HepG2 (cell line): ENCODE results near the gene PIP4K2C. TPM values are rescaled to one million over a fixed set of nuclear protein-coding genes. Genes with fewer than 3 reads are reported as not detected.

Source experiments
- EEA1 ChIP-seq: sonication (generic); formaldehyde crosslinking; IDR thresholded peaks from 2 replicates; pipeline ENCODE4 v1.5.1; 2020; ENCODE audit warnings: mild to moderate bottlenecking, missing genetic modification reagents, borderline replicate concordance
- EHMT2 ChIP-seq: fragments of 200-600 bp; sonication (generic); IDR thresholded peaks from 2 replicates; pipeline ENCODE4 v1.7.0; 2017; ENCODE audit warnings: antibody characterized with exemption, low read depth, low read length, borderline replicate concordance
- GPN1 ChIP-seq: sonication (generic); formaldehyde crosslinking; IDR thresholded peaks from 2 replicates; pipeline ENCODE4 v1.5.1; 2020; ENCODE audit warnings: missing genetic modification reagents, borderline replicate concordance
- KDM5A ChIP-seq: fragments of 200-600 bp; sonication (generic); IDR thresholded peaks from 2 replicates; pipeline ENCODE4 v1.7.0; 2018; ENCODE audit warnings: antibody characterized with exemption, mild to moderate bottlenecking, low read length, borderline replicate concordance
- KDM5B ChIP-seq: sonication (generic); formaldehyde crosslinking; IDR thresholded peaks from 2 replicates; pipeline ENCODE4 v1.4.0; 2020; ENCODE audit warnings: missing genetic modification reagents, mild to moderate bottlenecking, borderline replicate concordance
- KLF12 ChIP-seq: sonication (generic); formaldehyde crosslinking; IDR thresholded peaks from 2 replicates; pipeline ENCODE4 v1.4.0; 2020; ENCODE audit warnings: missing genetic modification reagents, borderline replicate concordance
- NBN ChIP-seq: fragments of 450-650 bp; conservative IDR thresholded peaks from 2 replicates; pipeline ENCODE4 v1.6.1; 2017
- NR2F1 ChIP-seq, 2 experiments: fragments of 450-650 bp in 1 of 2; formaldehyde crosslinking in 1 of 2; IDR thresholded peaks; 2 replicates each; pipeline versions ENCODE4 v1.5.0 to v1.6.1; 2016 to 2020; ENCODE audit warnings: mild to moderate bottlenecking in 1 of 2, missing compliant biosample characterization in 1 of 2, missing genetic modification reagents in 1 of 2, moderate library complexity in 1 of 2
- NR2F2 ChIP-seq: IDR thresholded peaks from 2 replicates; pipeline ENCODE4 v1.6.1; 2012; ENCODE audit warnings: low read depth, inconsistent platforms, borderline replicate concordance
- SAP130 ChIP-seq: IDR thresholded peaks from 2 replicates; pipeline ENCODE4 v1.6.1; 2016; ENCODE audit warnings: low read depth
- SIN3A ChIP-seq: IDR thresholded peaks from 2 replicates; pipeline ENCODE4 v1.6.1; 2011; ENCODE audit warnings: low read depth, mild to moderate bottlenecking, control low read depth, low read length, borderline replicate concordance
- SP140L ChIP-seq: sonication (generic); formaldehyde crosslinking; IDR thresholded peaks from 2 replicates; pipeline ENCODE4 v1.4.0; 2020; ENCODE audit warnings: missing genetic modification reagents, borderline replicate concordance
- TCF7L2 ChIP-seq: IDR thresholded peaks from 2 replicates; pipeline ENCODE4 v1.6.1; 2011; ENCODE audit warnings: mild to moderate bottlenecking, low read depth, low read length, moderate library complexity
- TFDP1 ChIP-seq: IDR thresholded peaks from 2 replicates; pipeline ENCODE4 v1.6.1; 2016; ENCODE audit warnings: missing compliant biosample characterization, missing genetic modification reagents, borderline replicate concordance
- ZFP36L1 ChIP-seq: sonication (generic); formaldehyde crosslinking; IDR thresholded peaks from 2 replicates; pipeline ENCODE4 v1.8.0; 2022; ENCODE audit warnings: mild to moderate bottlenecking, missing genetic modification reagents, moderate library complexity
- ZNF777 ChIP-seq: sonication (generic); formaldehyde crosslinking; IDR thresholded peaks from 2 replicates; pipeline ENCODE4 v1.4.0; 2020; ENCODE audit warnings: missing genetic modification reagents
- ZNF790 ChIP-seq: sonication (generic); formaldehyde crosslinking; IDR thresholded peaks from 2 replicates; pipeline ENCODE4 v1.8.0; 2022; ENCODE audit warnings: missing genetic modification reagents, mild to moderate bottlenecking, borderline replicate concordance
- polyA plus RNA-seq, 8 experiments: library from polyadenylated mRNA; depleted of rRNA in 3 of 8; stranded (reverse) in 7 of 8; unstranded in 1 of 8; fragments of >200 nt; fragmentation: Illumina TruSeq in 4 of 8; extraction: Trizol in 4 of 8; gene quantifications; 2 replicates each; pipeline versions ENCODE4 v1.2.1 to v1.2.3, GENCODE V29; 2011 to 2016; ENCODE audit warnings: low read depth in 4 of 8, missing spikeins in 1 of 8, mixed read lengths in 1 of 8; ENCODE audit not compliant: insufficient read depth in 1 of 8
- total RNA-seq, 5 experiments: library from RNA; depleted of rRNA; stranded (reverse); fragments of >200 nt; fragmentation: Illumina TruSeq; extraction: Trizol; gene quantifications; 2 replicates each; pipeline ENCODE4 v1.2.3, GENCODE V29; 2016; ENCODE audit warnings: low read depth in 1 of 5
- TF ChIP-seq, protein P1 (sequence below): sonication (generic); formaldehyde crosslinking; conservative IDR thresholded peaks from 2 replicates; pipeline ENCODE4 v1.8.0; 2022; ENCODE audit warnings: low read depth, missing genetic modification reagents
- TF ChIP-seq, protein P2 (sequence below): sonication (generic); formaldehyde crosslinking; IDR thresholded peaks from 2 replicates; pipeline ENCODE4 v1.5.1; 2020; ENCODE audit warnings: mild to moderate bottlenecking, missing genetic modification reagents, moderate library complexity
- TF ChIP-seq, protein P3 (sequence below): sonication (generic); formaldehyde crosslinking; IDR thresholded peaks from 2 replicates; pipeline ENCODE4 v1.4.0; 2020; ENCODE audit warnings: missing genetic modification reagents, mild to moderate bottlenecking, borderline replicate concordance
- TF ChIP-seq, protein P4 (sequence below): IDR thresholded peaks from 2 replicates; pipeline ENCODE4 v1.6.1; 2012; ENCODE audit warnings: inconsistent platforms

PIP4K2C gene
- total and polyA plus RNA-seq, 2 of the 13 experiments (the other 11 are each of a cell fraction or from before 2014, with no cell fraction given): 23.3 to 26.4 TPM

DNA sequence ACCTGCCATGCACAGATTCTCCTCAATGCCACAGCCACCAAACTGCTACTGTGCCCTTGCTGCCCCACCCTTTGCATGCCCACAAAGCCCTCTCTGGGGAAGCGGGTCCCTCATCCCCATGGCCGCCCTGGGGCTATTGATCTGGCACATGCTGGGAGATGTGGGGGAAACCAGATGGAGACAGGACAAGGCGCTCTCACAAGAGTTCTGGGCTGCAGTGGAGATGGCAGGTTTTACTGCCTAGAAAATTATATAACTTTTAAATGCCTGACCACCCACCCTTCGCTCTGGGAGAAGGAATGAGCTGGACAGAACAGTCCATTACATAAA, 10.6 kb upstream of the PIP4K2C start (continued):
- TF ChIP-seq KDM5B (CRISPR knock-in tag): peak; percentile 46; the same call in 1 of the 2 replicates
- TF ChIP-seq, protein P1, sequence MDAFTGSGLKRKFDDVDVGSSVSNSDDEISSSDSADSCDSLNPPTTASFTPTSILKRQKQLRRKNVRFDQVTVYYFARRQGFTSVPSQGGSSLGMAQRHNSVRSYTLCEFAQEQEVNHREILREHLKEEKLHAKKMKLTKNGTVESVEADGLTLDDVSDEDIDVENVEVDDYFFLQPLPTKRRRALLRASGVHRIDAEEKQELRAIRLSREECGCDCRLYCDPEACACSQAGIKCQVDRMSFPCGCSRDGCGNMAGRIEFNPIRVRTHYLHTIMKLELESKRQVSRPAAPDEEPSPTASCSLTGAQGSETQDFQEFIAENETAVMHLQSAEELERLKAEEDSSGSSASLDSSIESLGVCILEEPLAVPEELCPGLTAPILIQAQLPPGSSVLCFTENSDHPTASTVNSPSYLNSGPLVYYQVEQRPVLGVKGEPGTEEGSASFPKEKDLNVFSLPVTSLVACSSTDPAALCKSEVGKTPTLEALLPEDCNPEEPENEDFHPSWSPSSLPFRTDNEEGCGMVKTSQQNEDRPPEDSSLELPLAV (CRISPR knock-in tag): no peak
- no peak for TF ChIP-seq EHMT2
- no peak; the same call in 1 of the 2 replicates for TF ChIP-seq SAP130 (CRISPR knock-in tag)
- 0 out of 2 replicates have a peak, but pooled peaks have one; percentile 48 for TF ChIP-seq ZFP36L1 (CRISPR knock-in tag)
- no peak for TF ChIP-seq NR2F2
- TF ChIP-seq, protein P2, sequence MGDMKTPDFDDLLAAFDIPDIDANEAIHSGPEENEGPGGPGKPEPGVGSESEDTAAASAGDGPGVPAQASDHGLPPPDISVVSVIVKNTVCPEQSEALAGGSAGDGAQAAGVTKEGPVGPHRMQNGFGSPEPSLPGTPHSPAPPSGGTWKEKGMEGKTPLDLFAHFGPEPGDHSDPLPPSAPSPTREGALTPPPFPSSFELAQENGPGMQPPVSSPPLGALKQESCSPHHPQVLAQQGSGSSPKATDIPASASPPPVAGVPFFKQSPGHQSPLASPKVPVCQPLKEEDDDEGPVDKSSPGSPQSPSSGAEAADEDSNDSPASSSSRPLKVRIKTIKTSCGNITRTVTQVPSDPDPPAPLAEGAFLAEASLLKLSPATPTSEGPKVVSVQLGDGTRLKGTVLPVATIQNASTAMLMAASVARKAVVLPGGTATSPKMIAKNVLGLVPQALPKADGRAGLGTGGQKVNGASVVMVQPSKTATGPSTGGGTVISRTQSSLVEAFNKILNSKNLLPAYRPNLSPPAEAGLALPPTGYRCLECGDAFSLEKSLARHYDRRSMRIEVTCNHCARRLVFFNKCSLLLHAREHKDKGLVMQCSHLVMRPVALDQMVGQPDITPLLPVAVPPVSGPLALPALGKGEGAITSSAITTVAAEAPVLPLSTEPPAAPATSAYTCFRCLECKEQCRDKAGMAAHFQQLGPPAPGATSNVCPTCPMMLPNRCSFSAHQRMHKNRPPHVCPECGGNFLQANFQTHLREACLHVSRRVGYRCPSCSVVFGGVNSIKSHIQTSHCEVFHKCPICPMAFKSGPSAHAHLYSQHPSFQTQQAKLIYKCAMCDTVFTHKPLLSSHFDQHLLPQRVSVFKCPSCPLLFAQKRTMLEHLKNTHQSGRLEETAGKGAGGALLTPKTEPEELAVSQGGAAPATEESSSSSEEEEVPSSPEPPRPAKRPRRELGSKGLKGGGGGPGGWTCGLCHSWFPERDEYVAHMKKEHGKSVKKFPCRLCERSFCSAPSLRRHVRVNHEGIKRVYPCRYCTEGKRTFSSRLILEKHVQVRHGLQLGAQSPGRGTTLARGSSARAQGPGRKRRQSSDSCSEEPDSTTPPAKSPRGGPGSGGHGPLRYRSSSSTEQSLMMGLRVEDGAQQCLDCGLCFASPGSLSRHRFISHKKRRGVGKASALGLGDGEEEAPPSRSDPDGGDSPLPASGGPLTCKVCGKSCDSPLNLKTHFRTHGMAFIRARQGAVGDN: peak; percentile 88
- TF ChIP-seq NR2F1 (CRISPR knock-in tag; IDR thresholded peaks at IDR 0.05): no peak
- no peak for TF ChIP-seq EEA1 (CRISPR knock-in tag)
- no peak for TF ChIP-seq GPN1 (CRISPR knock-in tag)
- TF ChIP-seq ZNF790 (CRISPR knock-in tag): no peak
- TF ChIP-seq SP140L (CRISPR knock-in tag): no peak
- no peak for TF ChIP-seq TFDP1 (CRISPR knock-in tag)
- no peak for TF ChIP-seq KDM5A
- TF ChIP-seq, protein P3, sequence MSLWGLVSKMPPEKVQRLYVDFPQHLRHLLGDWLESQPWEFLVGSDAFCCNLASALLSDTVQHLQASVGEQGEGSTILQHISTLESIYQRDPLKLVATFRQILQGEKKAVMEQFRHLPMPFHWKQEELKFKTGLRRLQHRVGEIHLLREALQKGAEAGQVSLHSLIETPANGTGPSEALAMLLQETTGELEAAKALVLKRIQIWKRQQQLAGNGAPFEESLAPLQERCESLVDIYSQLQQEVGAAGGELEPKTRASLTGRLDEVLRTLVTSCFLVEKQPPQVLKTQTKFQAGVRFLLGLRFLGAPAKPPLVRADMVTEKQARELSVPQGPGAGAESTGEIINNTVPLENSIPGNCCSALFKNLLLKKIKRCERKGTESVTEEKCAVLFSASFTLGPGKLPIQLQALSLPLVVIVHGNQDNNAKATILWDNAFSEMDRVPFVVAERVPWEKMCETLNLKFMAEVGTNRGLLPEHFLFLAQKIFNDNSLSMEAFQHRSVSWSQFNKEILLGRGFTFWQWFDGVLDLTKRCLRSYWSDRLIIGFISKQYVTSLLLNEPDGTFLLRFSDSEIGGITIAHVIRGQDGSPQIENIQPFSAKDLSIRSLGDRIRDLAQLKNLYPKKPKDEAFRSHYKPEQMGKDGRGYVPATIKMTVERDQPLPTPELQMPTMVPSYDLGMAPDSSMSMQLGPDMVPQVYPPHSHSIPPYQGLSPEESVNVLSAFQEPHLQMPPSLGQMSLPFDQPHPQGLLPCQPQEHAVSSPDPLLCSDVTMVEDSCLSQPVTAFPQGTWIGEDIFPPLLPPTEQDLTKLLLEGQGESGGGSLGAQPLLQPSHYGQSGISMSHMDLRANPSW (CRISPR knock-in tag): no peak
- TF ChIP-seq NBN: no peak
- TF ChIP-seq KLF12 (CRISPR knock-in tag): no peak
- TF ChIP-seq TCF7L2: no peak
- TF ChIP-seq ZNF777 (CRISPR knock-in tag): no peak
- no peak for TF ChIP-seq SIN3A
- TF ChIP-seq, protein P4, sequence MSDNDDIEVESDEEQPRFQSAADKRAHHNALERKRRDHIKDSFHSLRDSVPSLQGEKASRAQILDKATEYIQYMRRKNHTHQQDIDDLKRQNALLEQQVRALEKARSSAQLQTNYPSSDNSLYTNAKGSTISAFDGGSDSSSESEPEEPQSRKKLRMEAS: peak; percentile 30; the same call in 1 of the 2 replicates
